Upper lobe of left lung (tissue), 4 donors: ENCODE data around the gene CLASRP.

Source experiments
- CTCF ChIP-seq, 6 experiments: fragments of 450-650 bp in 4 of 6; fragments of 200-600 bp in 2 of 6; sonication (generic) in 2 of 6; IDR thresholded peaks; one replicate each; pipeline ENCODE4 v1.5.1; 2016 to 2019; ENCODE audit warnings: antibody characterized with exemption in 6 of 6
- POLR2A ChIP-seq, 4 donors: fragments of 450-650 bp; IDR thresholded peaks; one replicate each; pipeline ENCODE4 v1.5.1; 2016 to 2017; ENCODE audit warnings: antibody characterized with exemption in 4 of 4, mild to moderate bottlenecking in 2 of 4
- POLR2AphosphoS5 ChIP-seq, 2 donors: sonication (generic); formaldehyde crosslinking; IDR thresholded peaks; one replicate each; pipeline ENCODE4 v1.5.1; 2017; ENCODE audit warnings: antibody characterized with exemption in 2 of 2

DNA sequence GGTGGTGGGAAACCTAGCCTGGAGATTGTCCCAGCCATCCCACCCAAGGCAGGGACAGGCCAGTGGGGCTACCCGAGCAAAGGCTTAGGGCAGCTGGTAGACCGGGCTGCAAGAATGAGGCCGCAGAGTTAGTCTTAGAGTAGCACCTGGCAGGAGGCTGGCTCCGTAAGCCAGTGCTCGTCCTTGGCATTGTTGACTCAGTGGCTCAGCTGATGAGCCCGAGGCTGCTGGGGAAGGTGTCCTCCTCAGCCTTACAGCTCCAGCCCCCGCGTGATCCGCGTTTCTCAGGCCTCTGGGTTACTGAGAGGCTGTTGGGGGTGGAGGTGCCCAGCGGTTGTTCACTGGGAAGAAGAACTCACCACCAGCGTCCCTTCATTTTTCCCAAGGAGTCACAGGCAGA is 78.8 kb downstream of the CLASRP start:
- TF ChIP-seq POLR2AphosphoS5 (IDR thresholded peaks at IDR 0.05): no peak
- TF ChIP-seq CTCF (IDR thresholded peaks at IDR 0.05): no peak
- TF ChIP-seq POLR2A (IDR thresholded peaks at IDR 0.05): no peak
